AG04450 (cell line): ENCODE results near the gene ANO6. TPM values are rescaled to one million over a fixed set of nuclear protein-coding genes. Genes with fewer than 3 reads are reported as not detected.

Experiments used
- CTCF ChIA-PET: fragments of 300-600, 350-600 bp; formaldehyde crosslinking; extraction: SDS; loops from one replicate; lab custom pipeline; 2022; ENCODE audit warnings: antibody characterized with exemption, inconsistent platforms; lab: Charles Lee
- POLR2A ChIA-PET: fragments of 350-600 bp; formaldehyde crosslinking; extraction: SDS; loops from one replicate; lab custom pipeline; 2021; ENCODE audit warnings: antibody characterized with exemption, inconsistent platforms; lab: Yijun Ruan, JAX
- DNase-seq: peaks from one replicate; pipeline ENCODE4 v3.0.0-alpha.2; 2011; ENCODE audit warnings: low read depth, low spot score
- H3K27ac ChIP-seq: one replicate; pipeline ENCODE4 v1.5.1; 2012; ENCODE audit warnings: low read depth, low read length, control low read depth
- H3K27me3 ChIP-seq: one replicate; pipeline ENCODE4 v1.6.0; 2012; ENCODE audit warnings: low read length; ENCODE audit not compliant: control insufficient read depth, insufficient read depth
- H3K4me3 ChIP-seq: 2 replicates; pipeline ENCODE4 v1.5.1; 2011; ENCODE audit warnings: mild to moderate bottlenecking, low read depth, low read length, control low read depth
- H3K9me3 ChIP-seq: 2 replicates; pipeline ENCODE4 v1.5.1; 2012; ENCODE audit warnings: low read length; ENCODE audit not compliant: control insufficient read depth, insufficient read depth
- CTCF ChIP-seq: IDR thresholded peaks from 2 replicates; pipeline ENCODE4 v1.5.1; 2011; ENCODE audit warnings: low read depth, low read length, control low read depth, inconsistent platforms
- polyA plus RNA-seq: library from polyadenylated mRNA; depleted of rRNA; stranded (reverse); fragments of >200 nt; gene quantifications from 2 replicates; pipeline ENCODE4 v1.2.3, GENCODE V29; 2011

Gene ANO6
- polyA plus RNA-seq, 1 experiment, result 51.9 TPM

- Histone ChIP-seq H3K27me3 (no peaks in the 10 kb centered on the region), H3K9me3 (no peaks in the 10 kb centered on the region), H3K27ac (no peak overlapping the region), H3K4me3 (no peak overlapping the region)
- DNase-seq, result no peak
- POLR2A ChIA-PET, result no interaction called here
- CTCF ChIA-PET, result interaction anchor here (1.2 kb wide), 1 partner anchor 9 kb away, joined by 6 read pairs; no protein-coding TSS in a partner anchor
- TF ChIP-seq CTCF, result no peak
Measured at GRCh38 chr12:45327823-45328383, 112.0 kb downstream of the ANO6 start.

- CTCF ChIA-PET, result no interaction called here
- no peaks in the 10 kb centered on the region for H3K27me3 ChIP-seq
- POLR2A ChIA-PET, result no interaction called here
- no peaks in the 10 kb centered on the region for H3K9me3 ChIP-seq
- no peak for DNase-seq
- TF ChIP-seq CTCF, result no peak
- no peak overlapping the region for H3K4me3 ChIP-seq
- H3K27ac ChIP-seq, result no peak overlapping the region
Measured at GRCh38 chr12:45329238-45329637, 113.3 kb downstream of the ANO6 start.

- CTCF ChIA-PET, result no interaction called here
Measured at GRCh38 chr12:45329702-45330101, 113.8 kb downstream of the ANO6 start.

GRCh38 chr12:45331552-45331951, 115.7 kb downstream of the ANO6 start:
- Histone ChIP-seq H3K4me3 (no peak overlapping the region), H3K27ac (no peak overlapping the region), H3K9me3 (no peaks in the 10 kb centered on the region), H3K27me3 (no peaks in the 10 kb centered on the region)
- CTCF ChIA-PET, result no interaction called here
- TF ChIP-seq CTCF, result no peak
- POLR2A ChIA-PET, result no interaction called here
- DNase-seq, result no peak

More at GRCh38 chr12:45329702-45330101, 113.8 kb downstream of the ANO6 start:
- Histone ChIP-seq H3K27me3 (no peaks in the 10 kb centered on the region), H3K9me3 (no peaks in the 10 kb centered on the region), H3K27ac (no peak overlapping the region), H3K4me3 (no peak overlapping the region)
- DNase-seq, result no peak
- POLR2A ChIA-PET, result no interaction called here
- TF ChIP-seq CTCF, result no peak

- DNase-seq, result no peak
- ChIA-PET POLR2A (no interaction called here), CTCF (no interaction called here)
- no peaks in the 10 kb centered on the region for H3K27me3 ChIP-seq
- no peak for TF ChIP-seq CTCF
- H3K27ac ChIP-seq, result no peak overlapping the region
- H3K4me3 ChIP-seq, result no peak overlapping the region
- H3K9me3 ChIP-seq, result no peaks in the 10 kb centered on the region
Measured at GRCh38 chr12:45334396-45334795, 118.5 kb downstream of the ANO6 start.
